Nasal cavity respiratory epithelium epithelial cell of viscerocranial mucosa (primary cell): Measurements from ENCODE around the gene ZFYVE28. TPM values are rescaled to one million over a fixed set of nuclear protein-coding genes. Genes with fewer than 3 reads are reported as not detected.

ENCODE experiments used
- total RNA-seq: library from RNA; depleted of rRNA; stranded (reverse); fragments of >200 nt; gene quantifications from 2 replicates; pipeline ENCODE4 v1.2.3, GENCODE V29; 2014

The ZFYVE28 gene
- total RNA-seq: 0.68 and 0.93 TPM in 2 replicates

GRCh38 chr4:2417765-2418649 lies at the start of gene ZFYVE28:
TSS of gene ZFYVE28 (minus strand) at chr4:2418645. CDS start at chr4:2418323, 322 bp downstream.

GRCh38 chr4:2418650-2419571 lies 466 bp upstream of the ZFYVE28 start, which contains the start of gene CFAP99:
TSS of gene CFAP99 (plus strand) at chr4:2418955.

GRCh38 chr4:2261853-2262144 lies 156.6 kb downstream of the ZFYVE28 start, which contains the start of gene MXD4:
TSS of gene MXD4 (minus strand) at chr4:2262109. CDS start at chr4:2261980, 129 bp downstream.

GRCh38 chr4:2241410-2242353 lies 176.8 kb downstream of the ZFYVE28 start, which contains the start of the genes HAUS3 and POLN:
TSS of gene HAUS3 (minus strand) at chr4:2242121. CDS start at chr4:2240946, 1,175 bp downstream.
TSS of gene POLN (minus strand) at chr4:2242121. CDS start at chr4:2229231, 12,890 bp downstream.

Other genes starting within 250 kb of the ZFYVE28 start
- gene HAUS3, start 176.5 kb downstream of the ZFYVE28 start, total RNA-seq: 10.6 and 14.0 TPM in 2 replicates
- gene POLN, start 176.5 kb downstream of the ZFYVE28 start, total RNA-seq: 1.4 and 4.1 TPM in 2 replicates
- 4.8 and 28.5 TPM in 2 replicates for gene MXD4, start 156.5 kb downstream of the ZFYVE28 start, total RNA-seq
- gene CFAP99, start 310 bp upstream of the ZFYVE28 start, total RNA-seq: not detected in 2 replicates
- 49.9 and 94.1 TPM in 2 replicates for gene RNF4, start 50.5 kb upstream of the ZFYVE28 start, total RNA-seq
- 4.8 and 17.3 TPM in 2 replicates for gene FAM193A, start 118.0 kb upstream of the ZFYVE28 start, total RNA-seq